HG02610 (cell line): Measurements from ENCODE around the gene THYN1.
"Not testable (repeated sequence)": the region's sequence is repeated elsewhere in the genome, so short reads cannot be mapped to it uniquely, and the experiment has no call there.

Source experiments
- ATAC-seq: cut with Tn5 transposase; IDR thresholded peaks from one replicate; pipeline ENCODE4 v1.9.1; 2021; ENCODE audit warnings: mild to moderate bottlenecking, moderate library complexity; ENCODE audit not compliant: unreplicated experiment

THYN1 gene

GRCh38 chr11:134253188-134253993 is at the start of gene THYN1, which contains the start of gene ACAD8:
TSS of gene THYN1 (minus strand) at chr11:134253352. CDS start at chr11:134252882, 470 bp downstream.
TSS of gene ACAD8 (plus strand) at chr11:134253568. CDS start at chr11:134253601, 33 bp downstream.
- ATAC-seq = peak; percentile 100

GRCh38 chr11:134294664-134295063 is 41.5 kb upstream of the THYN1 start:
- no peak for ATAC-seq

- no peak for ATAC-seq
These were observed 40.3 kb upstream of the THYN1 start for GRCh38 chr11:134293119-134294113.

GRCh38 chr11:134292661-134293060 is 39.5 kb upstream of the THYN1 start:
- no peak for ATAC-seq

GRCh38 chr11:134291196-134291595 is 38.0 kb upstream of the THYN1 start:
- ATAC-seq = no peak

GRCh38 chr11:134290646-134291045 is 37.5 kb upstream of the THYN1 start:
- ATAC-seq = no peak

- no peak for ATAC-seq
These were observed 36.6 kb upstream of the THYN1 start for GRCh38 chr11:134289789-134290188.

GRCh38 chr11:134289167-134289566 is 36.0 kb upstream of the THYN1 start:
- ATAC-seq = no peak

GRCh38 chr11:134288486-134288885 is 35.3 kb upstream of the THYN1 start:
- no peak for ATAC-seq

GRCh38 chr11:134287561-134287960 is 34.4 kb upstream of the THYN1 start:
- ATAC-seq = no peak

GRCh38 chr11:134284349-134284748 is 31.2 kb upstream of the THYN1 start:
- not testable (repeated sequence) for ATAC-seq

- ATAC-seq = no peak
These were observed 30.5 kb upstream of the THYN1 start for GRCh38 chr11:134283461-134284230.

- ATAC-seq = no peak
These were observed 29.2 kb upstream of the THYN1 start for GRCh38 chr11:134282121-134283045.

- not testable (repeated sequence) for ATAC-seq
These were observed 28.5 kb upstream of the THYN1 start for GRCh38 chr11:134281635-134282034.

- no peak for ATAC-seq
These were observed 25.2 kb upstream of the THYN1 start for GRCh38 chr11:134278356-134278755.

GRCh38 chr11:134277183-134278001 is 24.2 kb upstream of the THYN1 start:
- ATAC-seq = no peak

GRCh38 chr11:134276396-134277182 is 23.4 kb upstream of the THYN1 start:
- no peak for ATAC-seq
